ENCODE measurements around the gene SLC25A11. TPM values are rescaled to one million over a fixed set of nuclear protein-coding genes. Genes with fewer than 3 reads are reported as not detected.
A peak's percentile ranks its signal among the peaks of the same experiment; 100 is the strongest.

The SLC25A11 gene, protein sequence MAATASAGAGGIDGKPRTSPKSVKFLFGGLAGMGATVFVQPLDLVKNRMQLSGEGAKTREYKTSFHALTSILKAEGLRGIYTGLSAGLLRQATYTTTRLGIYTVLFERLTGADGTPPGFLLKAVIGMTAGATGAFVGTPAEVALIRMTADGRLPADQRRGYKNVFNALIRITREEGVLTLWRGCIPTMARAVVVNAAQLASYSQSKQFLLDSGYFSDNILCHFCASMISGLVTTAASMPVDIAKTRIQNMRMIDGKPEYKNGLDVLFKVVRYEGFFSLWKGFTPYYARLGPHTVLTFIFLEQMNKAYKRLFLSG
- total RNA-seq = 35.3 and 35.8 TPM in 2 replicates

DNA sequence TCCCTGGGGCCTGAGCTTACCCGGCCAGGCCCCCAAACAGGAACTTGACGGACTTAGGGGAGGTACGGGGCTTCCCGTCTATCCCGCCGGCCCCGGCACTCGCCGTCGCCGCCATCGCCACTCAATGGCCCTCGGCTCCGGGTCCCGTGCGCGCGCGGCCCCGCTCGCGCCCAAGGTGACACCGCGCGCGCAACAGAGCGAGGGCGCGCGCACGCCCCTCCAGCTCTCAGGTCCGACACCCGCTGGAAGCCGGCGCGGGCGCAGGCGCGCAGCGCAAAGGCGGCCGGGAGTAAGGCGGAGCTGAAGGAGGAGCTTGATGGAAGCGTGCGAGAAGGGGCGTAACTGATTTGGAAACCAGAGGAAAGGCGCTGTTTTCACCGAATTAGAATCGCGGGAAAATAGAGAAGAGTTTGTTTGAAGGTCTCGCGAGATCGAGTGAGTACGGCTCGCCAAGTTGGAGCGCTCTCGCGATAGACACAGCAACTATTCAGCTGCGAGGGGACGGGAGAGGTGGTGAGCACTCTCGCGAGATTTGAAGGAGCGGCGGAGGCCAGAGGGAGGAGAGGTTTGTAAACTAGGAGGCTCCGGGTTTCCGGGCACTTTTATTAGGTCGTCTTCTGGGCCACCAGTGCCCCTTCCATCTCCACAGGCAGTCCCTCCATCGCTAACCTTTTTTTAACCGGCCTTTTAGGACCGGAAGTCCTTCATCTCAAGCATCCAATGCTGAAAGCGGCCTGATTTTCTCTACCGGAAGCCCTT lies at the start of gene SLC25A11, which contains the start of gene RNF167:
SLC25A11 (minus strand) TSS at position 251 of the 759 bp plus-strand sequence; CDS start at position 115, 136 bp downstream.
RNF167 (plus strand) TSS at position 473 of the 759 bp plus-strand sequence. CDS start 642 bp downstream, outside the sequence.
- peak within 1 kb of the TSS; percentile 97 for H3K4me3 Mint-ChIP-seq
- peak within 1 kb of the TSS; percentile 98 for H3K27ac Mint-ChIP-seq
- no peaks in the 10 kb centered on the region for H3K27me3 Mint-ChIP-seq
- TF ChIP-seq, protein P1, sequence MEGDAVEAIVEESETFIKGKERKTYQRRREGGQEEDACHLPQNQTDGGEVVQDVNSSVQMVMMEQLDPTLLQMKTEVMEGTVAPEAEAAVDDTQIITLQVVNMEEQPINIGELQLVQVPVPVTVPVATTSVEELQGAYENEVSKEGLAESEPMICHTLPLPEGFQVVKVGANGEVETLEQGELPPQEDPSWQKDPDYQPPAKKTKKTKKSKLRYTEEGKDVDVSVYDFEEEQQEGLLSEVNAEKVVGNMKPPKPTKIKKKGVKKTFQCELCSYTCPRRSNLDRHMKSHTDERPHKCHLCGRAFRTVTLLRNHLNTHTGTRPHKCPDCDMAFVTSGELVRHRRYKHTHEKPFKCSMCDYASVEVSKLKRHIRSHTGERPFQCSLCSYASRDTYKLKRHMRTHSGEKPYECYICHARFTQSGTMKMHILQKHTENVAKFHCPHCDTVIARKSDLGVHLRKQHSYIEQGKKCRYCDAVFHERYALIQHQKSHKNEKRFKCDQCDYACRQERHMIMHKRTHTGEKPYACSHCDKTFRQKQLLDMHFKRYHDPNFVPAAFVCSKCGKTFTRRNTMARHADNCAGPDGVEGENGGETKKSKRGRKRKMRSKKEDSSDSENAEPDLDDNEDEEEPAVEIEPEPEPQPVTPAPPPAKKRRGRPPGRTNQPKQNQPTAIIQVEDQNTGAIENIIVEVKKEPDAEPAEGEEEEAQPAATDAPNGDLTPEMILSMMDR (IDR thresholded peaks at IDR 0.05) = no peak
- POLR2A ChIA-PET = interaction anchor here (0.6 to 3.4 kb wide), 26 partner anchors 10 to 796 kb away, joined by 3 to 104 read pairs (median 6); partner anchors contain the start of genes ARRB2, C17orf107, CAMTA2 and ENO3
- peak; percentile 93 for DNase-seq
- CTCF ChIA-PET = interaction anchor here (0.7 to 2.3 kb wide), 8 partner anchors 9 to 208 kb away, joined by 3 to 14 read pairs (median 4); partner anchors contain the start of genes CAMTA2, PFN1 and SPAG7
- no peaks in the 10 kb centered on the region for H3K9me3 Mint-ChIP-seq
- intact Hi-C loops (cut with micrococcal nuclease) = loop anchor here (1.0 to 10.0 kb wide), 8 partner anchors 9 to 798 kb away; partner anchors contain the start of genes ARRB2, CAMTA2, CYB5D2 and INCA1
- ATAC-seq (ENCODE audit: low read depth) = peak; percentile 84
- H3K36me3 Mint-ChIP-seq (ENCODE audit: low read depth) = peaks cover 71% of the 10 kb centered on the region
- H3K4me1 Mint-ChIP-seq = peaks cover 69% of the 10 kb centered on the region

DNA sequence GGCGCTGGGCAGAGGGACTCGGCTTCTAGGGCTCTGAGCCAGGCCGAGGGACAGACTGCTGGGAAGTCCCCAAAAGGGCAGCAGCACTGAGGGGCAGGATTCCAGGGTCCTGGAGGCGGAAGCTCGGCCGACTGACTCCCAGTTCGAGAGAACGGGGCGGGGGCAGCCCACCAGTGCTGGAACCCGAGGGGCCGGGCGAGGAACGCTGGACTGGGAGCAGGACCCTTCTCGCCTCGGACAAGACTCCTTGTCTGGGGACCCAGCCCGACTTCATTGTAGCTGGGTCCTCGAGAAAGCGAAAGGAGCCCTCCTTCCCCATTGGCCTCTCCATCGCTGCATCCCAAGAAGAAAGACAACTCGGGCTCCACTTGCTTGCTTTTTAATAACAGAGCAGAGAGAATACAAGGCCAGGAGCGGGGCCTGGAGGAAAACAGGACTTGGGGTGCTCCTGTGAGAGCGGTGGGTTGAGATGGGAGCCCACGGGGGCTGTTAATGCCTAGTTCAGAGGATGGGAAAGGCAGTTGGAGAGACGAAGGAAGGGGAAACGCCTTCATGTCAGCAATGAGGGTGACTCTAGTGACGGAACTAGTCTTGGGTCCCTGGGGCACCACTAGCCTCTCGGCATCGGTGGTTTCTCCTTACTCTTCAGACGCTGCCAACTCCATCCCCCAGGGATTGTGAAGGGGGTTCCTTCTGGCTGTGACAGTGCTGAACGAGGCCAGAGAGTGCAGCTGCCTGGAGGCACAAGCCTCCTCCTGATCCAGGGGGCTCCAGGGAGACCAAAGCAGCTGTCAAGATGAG lies 48.1 kb upstream of the SLC25A11 start:
- Mint-ChIP-seq H3K27ac (peak overlapping the region; percentile 93), H3K4me1 (peaks cover 29% of the 10 kb centered on the region), H3K9me3 (no peaks in the 10 kb centered on the region), H3K4me3 (peak overlapping the region; percentile 92), H3K36me3 (ENCODE audit: low read depth) (peaks cover 10% of the 10 kb centered on the region), H3K27me3 (no peaks in the 10 kb centered on the region)
- ChIA-PET CTCF (interaction anchor here (0.9 to 2.7 kb wide), 9 partner anchors 9 to 85 kb away, joined by 3 to 22 read pairs (median 6); partner anchors contain the start of genes CHRNE, ENO3, INCA1 and KIF1C), POLR2A (interaction anchor here (0.6 to 4.7 kb wide), 17 partner anchors 10 to 294 kb away, joined by 3 to 61 read pairs (median 5); partner anchors contain the start of genes C17orf107, INCA1, KIF1C and PFN1)
- TF ChIP-seq, protein P1 (IDR thresholded peaks at IDR 0.05) = no peak
- no peak for DNase-seq
- intact Hi-C loops (cut with micrococcal nuclease) = loop anchor here (1.0 to 5.0 kb wide), 8 partner anchors 9 to 204 kb away; partner anchors contain the start of genes INCA1, KIF1C, RNF167 and SLC25A11
- peak; percentile 66 for ATAC-seq (ENCODE audit: low read depth)

DNA sequence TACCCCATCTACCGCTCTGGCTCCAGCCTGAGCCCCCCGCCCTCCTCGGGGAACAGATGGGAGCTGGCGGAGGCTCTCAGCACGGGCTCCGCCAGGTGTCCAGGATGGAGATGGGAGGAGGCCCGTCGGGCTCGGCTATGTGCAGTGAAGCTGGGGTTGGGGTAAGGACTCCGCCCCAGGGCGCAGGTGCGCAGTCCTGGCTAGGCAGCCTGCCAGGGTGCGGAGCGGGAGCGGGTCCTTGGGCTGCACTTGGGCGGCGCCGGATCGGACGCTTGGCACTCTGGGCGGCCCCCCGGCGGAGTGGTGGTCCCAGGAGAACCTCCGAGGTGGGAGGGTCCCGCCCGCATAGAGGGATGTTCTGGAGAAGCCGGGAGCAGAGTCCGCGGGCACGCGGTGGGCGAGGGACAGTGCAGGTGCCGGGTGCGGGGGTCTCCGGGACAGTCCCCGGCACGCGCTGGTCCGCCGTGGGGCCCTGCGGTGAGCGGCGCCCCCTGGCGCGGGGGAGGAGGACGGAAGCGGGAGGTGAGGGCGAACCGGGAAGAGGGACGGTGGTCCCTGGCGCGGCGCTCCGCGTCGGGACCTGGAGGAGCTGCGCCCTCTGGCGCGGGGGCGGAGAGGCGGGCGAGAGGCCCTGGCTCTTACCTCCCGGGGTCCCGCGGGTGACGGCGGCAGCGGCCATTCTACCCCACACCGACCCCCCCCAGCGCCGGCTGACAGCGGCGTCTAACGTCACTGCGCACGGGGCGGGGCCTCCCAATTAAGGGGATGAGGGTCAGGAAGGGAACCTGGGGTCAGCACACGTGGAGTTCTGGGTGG lies 47.3 kb upstream of the SLC25A11 start, which contains the start of gene CAMTA2:
CAMTA2 (minus strand) TSS at position 725 of the 816 bp plus-strand sequence. CDS start 1,453 bp downstream, outside the sequence.
- no peaks in the 10 kb centered on the region for H3K9me3 Mint-ChIP-seq
- peak; percentile 80 for ATAC-seq (ENCODE audit: low read depth)
- TF ChIP-seq, protein P1 (IDR thresholded peaks at IDR 0.05) = no peak
- peaks cover 15% of the 10 kb centered on the region for H3K36me3 Mint-ChIP-seq (ENCODE audit: low read depth)
- H3K27ac Mint-ChIP-seq = peak within 1 kb of the TSS; percentile 93
- ChIA-PET POLR2A (interaction anchor here (0.5 to 4.7 kb wide), 16 partner anchors 8 to 213 kb away, joined by 3 to 61 read pairs (median 4); partner anchors contain the start of genes C17orf107, INCA1, KIF1C and PFN1), CTCF (interaction anchor here (0.9 to 2.7 kb wide), 11 partner anchors 10 to 84 kb away, joined by 3 to 22 read pairs (median 6); partner anchors contain the start of genes CHRNE, ENO3, INCA1 and KIF1C)
- intact Hi-C loops (cut with micrococcal nuclease) = loop anchor here (1.0 to 5.0 kb wide), 8 partner anchors 10 to 205 kb away; partner anchors contain the start of genes INCA1, KIF1C, RNF167 and SLC25A11
- no peaks in the 10 kb centered on the region for H3K27me3 Mint-ChIP-seq
- peak within 1 kb of the TSS; percentile 92 for H3K4me3 Mint-ChIP-seq
- H3K4me1 Mint-ChIP-seq = peaks cover 32% of the 10 kb centered on the region
- peak; percentile 88 for DNase-seq

Data from activated B cell treated with CpG ODN at 0.5 μM for 24 hours (primary cell).